Mesenteric fat pad (tissue), 1 donor: ENCODE measurements around the gene ZNF365. TPM values are rescaled to one million over a fixed set of nuclear protein-coding genes. Genes with fewer than 3 reads are reported as not detected.
"Not testable (repeated sequence)": the region's sequence is repeated elsewhere in the genome, so short reads cannot be mapped to it uniquely, and the experiment has no call there.

ENCODE experiments used
- DNase-seq: peaks from one replicate; pipeline ENCODE4 v3.0.0-alpha.2; 2020; ENCODE audit warnings: low spot score
- long read RNA-seq: library from polyadenylated mRNA; unstranded; transcript quantifications from one replicate; pipeline ENCODE4 v2.0.0, GENCODE V29; 2020
- total RNA-seq: library from RNA; stranded (reverse); fragmentation: NEBNext Ultra II Directional; extraction: Animal tissue kit (Norgen Biotek cat#: 25700); gene quantifications from one replicate; pipeline ENCODE4 v1.2.1, GENCODE V29; 2021
- donor health status: DM: yes; HTN: yes; CAD: no.

ZNF365 gene
- total RNA-seq: not detected
- long read RNA-seq: 0 reads

GRCh38 chr10:62373995-62374861 is at the start of gene ZNF365:
Gene ZNF365, plus strand, starts transcription at chr10:62374369. Its CDS starts 1,825 bp downstream, at chr10:62376194.
- DNase-seq: no peak

- no peak for DNase-seq
Observed at GRCh38 chr10:62326176-62326575, 48.0 kb upstream of the ZNF365 start.

- no peak for DNase-seq
Observed at GRCh38 chr10:62327885-62328284, 46.3 kb upstream of the ZNF365 start.

- DNase-seq: no peak
Observed at GRCh38 chr10:62330213-62330612, 44.0 kb upstream of the ZNF365 start.

- DNase-seq: no peak
Observed at GRCh38 chr10:62332406-62332805, 41.8 kb upstream of the ZNF365 start.

- no peak for DNase-seq
Observed at GRCh38 chr10:62333135-62333889, 40.9 kb upstream of the ZNF365 start.

- no peak for DNase-seq
Observed at GRCh38 chr10:62333988-62334682, 40.0 kb upstream of the ZNF365 start.

- no peak for DNase-seq
Observed at GRCh38 chr10:62335326-62335725, 38.8 kb upstream of the ZNF365 start.

- DNase-seq: no peak
Observed at GRCh38 chr10:62336404-62336803, 37.8 kb upstream of the ZNF365 start.

- DNase-seq: no peak
Observed at GRCh38 chr10:62341419-62341818, 32.8 kb upstream of the ZNF365 start.

GRCh38 chr10:62343000-62343399 is 31.2 kb upstream of the ZNF365 start:
- no peak for DNase-seq

GRCh38 chr10:62348029-62348428 is 26.1 kb upstream of the ZNF365 start:
- DNase-seq: no peak

GRCh38 chr10:62352356-62352970 is 21.7 kb upstream of the ZNF365 start:
- DNase-seq: no peak

- no peak for DNase-seq
Observed at GRCh38 chr10:62354916-62355315, 19.3 kb upstream of the ZNF365 start.

- no peak for DNase-seq
Observed at GRCh38 chr10:62356447-62356846, 17.7 kb upstream of the ZNF365 start.

GRCh38 chr10:62358151-62358550 is 16.0 kb upstream of the ZNF365 start:
- not testable (repeated sequence) for DNase-seq

GRCh38 chr10:62373639-62373994 is 552 bp upstream of the ZNF365 start:
- DNase-seq: no peak

- no peak for DNase-seq
Observed at GRCh38 chr10:62374862-62375710, 917 bp downstream of the ZNF365 start.

- no peak for DNase-seq
Observed at GRCh38 chr10:62376071-62377025, 2.2 kb downstream of the ZNF365 start.
